ENCODE results near the gene PTP4A1.

Gene PTP4A1

GRCh38 chr6:63558278-63558677 is 14.0 kb upstream of the PTP4A1 start:
- DNase-seq = no peak

- DNase-seq = no peak
Observed at GRCh38 chr6:63560801-63561287, 11.4 kb upstream of the PTP4A1 start.

- no peak for DNase-seq
Observed at GRCh38 chr6:63561288-63561687, 11.0 kb upstream of the PTP4A1 start.

- DNase-seq = no peak
Observed at GRCh38 chr6:63563235-63563634, 9.0 kb upstream of the PTP4A1 start.

- no peak for DNase-seq
Observed at GRCh38 chr6:63565058-63565726, 7.1 kb upstream of the PTP4A1 start.

GRCh38 chr6:63565727-63566596 is 6.3 kb upstream of the PTP4A1 start:
- no peak for DNase-seq

GRCh38 chr6:63567966-63568365 is 4.3 kb upstream of the PTP4A1 start:
- no peak for DNase-seq

- no peak for DNase-seq
Observed at GRCh38 chr6:63571361-63572043, 778 bp upstream of the PTP4A1 start.

GRCh38 chr6:63572747-63573075 is 431 bp downstream of the PTP4A1 start:
- DNase-seq = no peak

- DNase-seq = peak; percentile 77
Observed at GRCh38 chr6:63573076-63573898, 1.0 kb downstream of the PTP4A1 start.

- no peak for DNase-seq
Observed at GRCh38 chr6:63573899-63574553, 1.7 kb downstream of the PTP4A1 start.

- DNase-seq = no peak
Observed at GRCh38 chr6:63574554-63574900, 2.2 kb downstream of the PTP4A1 start.

- DNase-seq = no peak
Observed at GRCh38 chr6:63576147-63576772, 4.0 kb downstream of the PTP4A1 start.

GRCh38 chr6:63576985-63577712 is 4.9 kb downstream of the PTP4A1 start:
- no peak for DNase-seq

GRCh38 chr6:63578757-63579156 is 6.5 kb downstream of the PTP4A1 start:
- DNase-seq = no peak

GRCh38 chr6:63579937-63580703 is 7.8 kb downstream of the PTP4A1 start:
- DNase-seq = no peak

GRCh38 chr6:63580704-63580961 is 8.4 kb downstream of the PTP4A1 start:
- DNase-seq = no peak

- no peak for DNase-seq
Observed at GRCh38 chr6:63581355-63582013, 9.2 kb downstream of the PTP4A1 start.

- DNase-seq = no peak
Observed at GRCh38 chr6:63582579-63583231, 10.4 kb downstream of the PTP4A1 start.

- no peak for DNase-seq
Observed at GRCh38 chr6:63584125-63584514, 11.8 kb downstream of the PTP4A1 start.
